NCI-H774 (cell line): ENCODE measurements around the gene PPIB.

ENCODE experiments used
- DNase-seq: peaks from one replicate; lab custom pipeline; 2025; lab: John Stamatoyannopoulos, UW

The PPIB gene

DNA sequence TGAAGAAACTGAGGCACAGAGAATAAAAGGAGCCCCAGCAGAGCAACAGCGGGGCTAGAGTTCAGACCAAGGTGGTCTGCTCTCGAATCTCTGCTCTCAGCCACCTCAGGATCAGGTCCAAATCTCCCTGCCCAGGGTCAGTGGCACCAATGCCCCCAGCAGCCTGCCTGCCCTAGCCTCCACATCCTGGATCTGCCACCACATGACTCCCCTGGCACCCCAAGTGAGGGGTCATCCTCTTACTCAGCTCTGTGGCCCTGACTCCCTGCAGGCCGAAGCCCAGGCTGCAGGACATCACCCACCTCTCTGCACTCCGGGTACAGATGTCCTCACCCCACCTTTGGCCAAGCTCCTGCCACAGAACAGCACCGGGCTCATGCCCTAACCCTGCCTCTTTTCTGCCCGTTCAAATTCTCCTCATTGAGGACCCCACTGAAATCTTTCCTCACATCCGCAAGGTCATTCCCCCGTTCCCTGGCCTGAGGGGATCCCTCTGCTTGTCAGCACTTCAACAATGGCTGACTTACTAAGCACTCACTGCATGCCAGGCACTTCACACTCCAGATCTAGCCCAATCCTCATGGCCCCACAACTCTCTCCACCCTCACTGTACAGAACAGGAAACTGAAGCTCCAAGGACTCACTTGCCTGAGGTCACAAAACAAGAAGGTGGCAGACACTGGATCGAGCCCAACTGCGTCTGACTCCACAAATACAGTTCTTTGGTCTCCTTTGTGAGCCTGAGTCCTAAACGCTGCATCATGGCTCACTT lies 4.3 kb downstream of the PPIB start:
- DNase-seq: no peak

DNA sequence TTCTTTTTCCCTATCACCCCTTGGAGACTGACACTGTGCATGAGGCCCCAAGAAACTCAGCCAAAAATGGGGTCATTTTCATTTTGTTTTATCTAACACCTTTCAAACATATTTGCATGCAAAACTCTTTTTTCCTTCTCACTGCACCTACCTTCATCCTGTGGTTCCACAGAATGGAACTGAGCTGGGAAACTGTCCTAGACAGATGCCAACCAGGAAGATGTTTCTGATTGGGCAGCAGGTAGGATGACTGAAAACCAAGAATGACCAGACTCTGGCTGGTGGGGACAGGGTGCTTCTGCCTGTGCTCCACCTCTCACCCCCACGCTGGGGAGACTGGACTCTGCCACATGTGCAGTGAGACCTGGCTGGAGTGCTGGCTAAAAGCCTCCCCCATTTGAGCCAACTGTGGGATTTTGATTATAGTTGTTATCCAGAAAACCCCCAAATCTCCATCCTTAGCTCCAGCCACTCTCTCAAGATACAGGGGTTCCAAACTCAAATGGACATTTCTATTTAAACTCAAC lies 5.2 kb downstream of the PPIB start:
- no peak for DNase-seq

DNA sequence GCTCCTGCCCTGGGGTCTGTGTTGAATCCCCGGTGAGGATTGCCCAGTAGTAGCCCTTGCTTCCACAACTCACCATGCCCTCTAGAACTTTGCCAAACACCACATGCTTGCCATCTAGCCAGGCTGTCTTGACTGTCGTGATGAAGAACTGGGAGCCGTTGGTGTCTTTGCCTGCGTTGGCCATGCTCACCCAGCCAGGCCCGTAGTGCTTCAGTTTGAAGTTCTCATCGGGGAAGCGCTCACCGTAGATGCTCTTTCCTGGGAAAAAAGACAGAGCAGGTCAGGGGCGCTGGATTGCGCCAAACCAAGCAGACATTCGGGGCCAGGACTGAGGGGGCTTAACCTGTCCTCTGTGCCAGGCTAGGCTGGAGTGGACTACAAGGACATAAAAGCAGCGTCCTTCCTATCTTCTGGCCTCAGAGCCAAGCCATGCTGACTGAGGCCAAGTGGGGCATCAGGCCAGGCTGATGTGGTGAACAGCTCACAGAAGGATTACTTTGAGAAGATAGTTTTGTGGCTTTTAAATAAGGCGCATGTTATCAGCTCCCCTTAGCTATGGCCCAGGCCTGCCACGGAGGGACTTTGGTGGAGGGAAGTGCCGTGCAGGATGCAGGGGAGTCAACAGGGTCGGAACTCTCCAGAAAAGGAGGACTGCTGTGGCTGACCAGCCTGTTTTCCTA lies 6.0 kb downstream of the PPIB start:
- no peak for DNase-seq

DNA sequence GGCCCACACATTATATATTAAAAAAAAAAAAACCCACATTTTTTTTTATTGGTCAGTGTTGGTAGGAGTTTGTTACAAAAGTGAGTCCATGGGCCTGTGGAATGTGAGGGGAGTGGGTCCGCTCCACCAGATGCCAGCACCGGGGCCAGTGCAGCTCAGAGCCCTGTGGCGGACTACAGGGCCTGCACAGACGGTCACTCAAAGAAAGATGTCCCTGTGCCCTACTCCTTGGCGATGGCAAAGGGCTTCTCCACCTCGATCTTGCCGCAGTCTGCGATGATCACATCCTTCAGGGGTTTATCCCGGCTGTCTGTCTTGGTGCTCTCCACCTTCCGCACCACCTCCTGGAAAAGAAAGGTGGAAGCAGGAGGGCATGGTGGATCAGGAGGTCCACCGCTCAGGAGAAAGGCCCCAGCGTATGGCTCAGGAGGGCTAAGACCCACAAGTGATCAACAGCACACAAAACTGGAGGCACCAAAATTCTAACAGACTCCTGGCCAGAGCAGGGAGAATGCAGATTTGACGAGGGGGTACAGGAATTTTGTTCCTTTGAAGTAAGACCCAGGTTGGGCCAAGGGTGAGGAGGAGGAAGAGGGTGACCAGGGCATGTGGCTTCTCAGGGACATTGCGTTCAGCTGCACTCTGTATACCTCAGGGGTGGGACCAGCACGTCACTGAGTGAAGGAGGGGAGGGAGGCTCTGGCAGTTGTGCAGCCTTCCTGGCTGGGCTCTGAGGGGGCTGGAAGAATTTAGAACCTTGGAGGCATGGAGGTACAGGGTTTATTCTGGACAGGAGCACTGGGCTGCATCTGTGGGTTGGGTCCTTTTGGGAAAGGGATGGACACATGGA lies 6.8 kb downstream of the PPIB start:
- no peak for DNase-seq

DNA sequence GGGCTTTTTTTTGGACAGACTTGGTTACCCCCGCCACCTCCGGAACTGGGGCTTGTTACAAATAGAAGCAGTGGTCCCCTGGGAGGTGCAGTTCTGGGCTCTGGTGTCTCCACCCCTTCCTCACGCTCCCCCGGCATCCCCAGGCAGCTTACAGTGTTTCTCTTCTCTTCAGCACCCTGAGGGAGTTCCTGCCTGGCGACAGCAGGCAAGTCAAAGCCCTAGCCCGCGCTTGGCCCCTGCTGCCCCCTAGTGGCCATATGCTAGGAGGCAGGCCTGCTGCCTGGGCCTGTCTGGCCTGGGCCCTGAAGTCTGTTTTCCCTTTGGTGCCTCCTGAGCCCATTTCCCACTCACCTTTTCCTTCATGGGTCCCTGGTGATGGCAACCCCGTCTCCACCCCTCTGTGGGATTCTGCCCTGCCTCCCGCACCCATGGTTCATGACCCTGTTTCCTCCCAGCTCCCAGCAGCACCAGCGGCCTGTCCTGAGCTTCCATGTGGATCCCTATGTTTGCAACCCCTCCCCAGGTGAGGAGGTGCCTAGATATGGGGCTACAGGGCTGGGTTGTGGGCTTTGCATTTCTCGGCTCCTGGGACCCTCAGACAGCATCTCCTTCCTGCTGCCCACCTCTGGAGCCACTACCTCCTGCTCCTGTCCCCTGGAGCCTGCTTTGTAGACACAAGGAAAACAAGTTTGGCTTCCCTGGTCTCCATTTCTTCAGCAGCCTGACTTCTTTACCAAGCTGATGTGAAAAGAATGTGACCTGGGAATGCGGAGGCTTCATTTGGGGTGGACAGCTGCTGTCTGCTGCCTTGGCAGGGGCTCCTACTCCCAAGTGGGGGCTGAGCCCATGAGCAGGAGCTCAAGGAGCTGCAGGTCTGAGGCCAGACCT lies 9.1 kb downstream of the PPIB start:
- DNase-seq: peak; percentile 80

DNA sequence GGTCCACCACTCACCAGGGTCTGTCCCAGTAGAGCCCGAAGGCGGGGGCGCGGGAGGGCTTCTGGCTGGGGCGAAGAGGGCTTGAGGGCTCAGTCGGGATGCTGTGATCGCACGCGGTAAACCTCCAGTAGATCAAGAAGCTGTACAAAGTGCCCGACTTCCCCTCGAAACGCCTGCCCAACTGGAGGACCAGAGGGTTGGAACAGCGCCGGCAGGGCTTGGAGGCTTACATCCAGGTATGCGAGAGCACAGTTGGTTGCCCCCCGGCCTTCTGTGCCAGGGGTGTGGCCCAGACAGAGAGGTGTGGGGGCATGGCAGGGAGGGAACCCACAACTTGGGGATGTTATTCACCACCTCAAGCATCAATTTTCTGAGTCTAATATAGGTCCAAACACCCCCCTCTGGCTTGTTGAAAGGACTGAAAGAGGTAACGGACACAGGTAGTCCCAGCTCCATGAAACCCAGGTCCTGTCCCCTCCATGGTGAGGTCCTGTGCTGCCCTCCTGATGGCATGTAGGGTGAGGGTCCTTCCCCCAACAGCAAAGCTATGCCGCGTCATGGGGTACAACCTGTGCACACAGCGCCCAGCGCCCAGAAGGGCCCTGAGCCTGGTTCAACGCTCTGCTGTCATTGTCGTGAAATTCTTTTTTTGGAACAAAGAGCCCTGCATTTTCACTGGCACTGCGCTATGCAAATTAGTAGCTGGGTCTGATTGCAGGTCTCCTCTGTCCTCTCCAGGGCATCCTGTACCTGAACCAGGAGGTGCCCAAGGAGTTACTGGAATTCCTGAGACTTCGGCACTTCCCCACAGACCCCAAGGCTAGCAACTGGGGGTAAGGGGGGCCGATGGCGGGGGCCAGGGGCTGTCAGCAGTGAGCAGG lies 10.1 kb downstream of the PPIB start:
- DNase-seq: no peak

DNA sequence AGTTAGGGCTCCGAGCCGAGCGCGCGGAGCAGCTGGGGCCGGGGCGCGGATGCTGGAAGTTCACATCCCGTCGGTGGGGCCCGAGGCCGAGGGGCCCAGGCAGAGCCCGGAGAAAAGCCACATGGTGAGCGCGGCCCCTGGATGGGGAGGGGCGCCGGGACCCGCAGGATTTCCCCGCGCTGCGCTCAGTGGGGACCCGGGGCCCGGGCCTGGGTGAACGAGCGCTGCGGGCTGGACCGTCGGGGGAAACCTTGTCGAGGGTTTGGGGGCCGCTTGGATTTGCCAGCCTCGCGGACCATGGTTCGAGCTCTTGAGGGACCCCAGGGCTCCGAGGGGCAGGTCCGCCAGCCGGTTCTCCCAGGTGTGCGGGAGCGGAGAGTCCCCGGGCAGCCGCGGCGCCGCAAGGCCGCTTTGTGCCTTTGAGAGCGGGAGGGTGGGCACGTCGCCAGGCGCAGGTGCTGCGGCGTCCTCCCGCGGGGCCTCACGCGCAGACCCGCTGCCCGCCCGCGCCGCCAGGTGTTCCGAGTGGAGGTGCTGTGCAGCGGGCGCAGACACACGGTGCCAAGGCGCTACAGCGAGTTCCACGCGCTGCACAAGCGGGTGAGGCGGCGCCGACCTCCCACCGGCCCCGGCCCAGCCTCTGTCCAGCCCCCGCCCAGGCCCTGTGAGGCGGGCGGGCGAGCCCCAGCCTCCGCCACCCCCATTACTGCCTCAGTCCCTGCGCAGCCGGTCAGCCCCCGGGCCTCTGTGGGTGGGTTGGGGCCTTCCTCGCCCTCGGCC lies 10.9 kb downstream of the PPIB start, which contains the start of gene SNX22:
TSS of gene SNX22 (plus strand) at position 5 of the 780 bp plus-strand sequence. CDS start at position 50, 45 bp downstream.
- no peak for DNase-seq

DNA sequence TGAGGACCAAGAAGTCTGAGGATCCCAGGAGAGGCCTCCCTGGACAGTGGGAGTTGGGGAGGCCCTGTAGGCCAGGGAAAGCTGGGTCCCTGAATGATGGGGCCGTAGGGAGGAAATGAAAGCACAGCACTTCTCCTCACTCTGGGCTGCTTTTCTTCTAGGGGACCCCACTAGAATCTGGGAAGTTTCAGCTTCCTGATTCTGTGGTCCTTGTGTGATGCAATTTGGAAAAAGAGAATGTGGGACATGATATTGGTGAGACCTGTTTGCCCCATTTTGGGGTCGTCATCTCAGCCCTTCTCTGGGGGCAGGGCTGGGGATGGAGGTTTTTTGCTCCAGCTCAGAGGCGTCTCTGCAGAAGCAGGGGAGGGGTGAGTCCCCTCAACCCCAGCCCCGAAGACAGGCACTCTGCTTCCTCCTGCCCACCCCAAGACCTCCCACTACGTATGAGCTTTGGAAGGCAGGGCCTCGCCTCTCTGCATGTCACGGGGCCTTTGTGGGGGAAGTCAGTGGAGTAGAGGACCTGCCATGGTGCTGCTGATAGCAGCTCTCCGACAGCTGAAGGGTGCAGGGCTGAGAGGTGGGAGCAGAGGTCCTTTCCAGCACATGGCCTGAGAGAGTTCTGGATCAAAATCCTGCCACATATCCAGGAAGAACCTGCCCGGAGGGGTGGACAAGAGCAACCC lies 12.8 kb downstream of the PPIB start:
- no peak for DNase-seq

DNA sequence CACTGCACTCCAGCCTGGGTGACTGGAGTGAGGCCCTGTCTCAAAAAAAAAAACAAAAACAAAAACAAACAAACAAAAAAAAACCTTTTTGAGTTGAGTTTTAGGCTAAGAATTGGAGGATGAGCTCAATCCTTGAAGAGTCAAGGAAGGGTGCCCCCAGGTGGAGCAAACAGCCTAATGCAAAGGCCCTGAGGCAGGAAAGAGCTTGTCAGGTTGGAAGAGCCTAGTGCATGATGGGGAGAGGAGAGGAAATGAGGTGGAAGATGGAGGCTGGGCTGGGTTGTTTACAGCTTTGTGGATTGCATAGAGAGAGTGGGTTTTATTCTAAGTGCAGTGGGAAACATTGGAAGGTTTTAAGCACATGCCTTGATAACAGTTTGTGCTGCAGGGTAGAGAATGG lies 13.4 kb downstream of the PPIB start:
- DNase-seq: no peak

DNA sequence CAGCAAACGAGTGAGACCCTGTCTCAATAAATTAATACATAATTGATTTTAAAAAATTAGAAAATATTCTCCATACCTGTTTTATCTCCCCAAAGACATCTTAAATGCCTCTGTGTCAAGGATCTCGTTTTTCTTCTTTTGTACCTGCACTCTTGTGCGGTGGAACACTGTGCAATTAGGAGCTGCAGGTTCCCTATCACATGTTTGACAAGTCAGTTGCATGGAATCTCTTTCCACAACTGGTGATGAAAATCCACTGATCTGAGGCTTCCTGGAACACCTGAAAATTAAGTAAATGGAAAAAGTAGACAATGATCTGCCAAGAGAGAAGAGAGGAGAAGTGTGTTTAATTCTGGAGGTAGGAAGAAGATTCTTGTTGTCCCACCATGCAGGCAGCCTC lies 14.2 kb downstream of the PPIB start:
- DNase-seq: no peak

DNA sequence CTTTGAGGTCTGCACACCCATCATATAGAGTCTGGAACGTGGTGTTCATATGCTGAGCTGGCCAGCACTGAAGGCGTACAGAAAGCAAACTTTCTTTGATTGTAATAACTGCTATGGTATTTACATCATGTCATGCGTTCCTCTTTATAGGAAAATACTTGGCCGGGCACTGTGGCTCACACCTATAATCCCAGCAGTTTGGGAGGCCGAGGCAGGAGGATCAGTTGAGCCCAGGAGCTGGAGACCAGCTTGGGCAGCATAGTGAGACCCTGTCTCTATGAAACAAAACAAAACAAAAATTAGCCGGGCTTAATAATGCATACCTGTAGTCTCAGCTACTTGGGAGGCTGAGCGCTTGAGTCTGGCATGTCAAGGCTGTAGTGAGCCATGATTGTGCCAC lies 14.7 kb downstream of the PPIB start:
- no peak for DNase-seq

DNA sequence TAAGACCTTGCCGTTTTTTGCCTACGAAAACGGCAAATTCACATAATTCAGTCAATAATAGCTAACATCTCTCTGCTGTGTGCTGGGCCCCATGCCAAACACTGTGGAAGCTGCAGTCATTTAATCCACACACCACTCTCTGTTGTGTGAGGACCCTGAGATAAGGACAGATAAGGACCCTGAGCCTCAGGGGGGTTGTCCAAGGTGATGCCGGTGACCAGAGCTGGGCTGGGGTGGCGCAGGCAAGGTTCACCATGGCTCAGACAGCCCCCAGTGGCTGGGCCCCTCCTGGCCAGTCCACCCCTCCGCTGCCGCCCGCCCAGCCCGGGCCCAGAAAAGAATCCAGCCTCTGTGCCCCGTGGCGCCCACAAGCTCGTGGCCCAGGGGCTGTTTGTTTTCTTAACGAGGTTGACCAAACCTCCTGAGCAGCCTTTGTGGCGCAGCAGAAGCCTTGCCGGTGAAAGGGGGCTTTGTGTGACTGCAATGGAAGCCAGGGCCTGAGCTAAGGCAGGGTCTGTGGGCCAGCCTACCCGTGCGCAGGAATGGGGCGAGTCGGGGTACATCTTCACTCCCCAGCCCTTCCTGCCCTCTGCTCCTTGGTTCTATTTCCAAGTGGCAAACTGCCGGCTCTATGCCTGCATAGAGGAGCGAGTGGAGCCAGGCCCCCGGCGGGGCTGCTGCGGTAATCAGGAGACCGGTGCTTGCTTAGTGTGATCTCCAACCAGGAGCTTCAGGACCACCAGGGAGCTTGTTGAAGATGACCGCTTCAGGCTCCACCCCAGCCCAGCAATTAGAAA lies 15.7 kb downstream of the PPIB start:
- DNase-seq: no peak

DNA sequence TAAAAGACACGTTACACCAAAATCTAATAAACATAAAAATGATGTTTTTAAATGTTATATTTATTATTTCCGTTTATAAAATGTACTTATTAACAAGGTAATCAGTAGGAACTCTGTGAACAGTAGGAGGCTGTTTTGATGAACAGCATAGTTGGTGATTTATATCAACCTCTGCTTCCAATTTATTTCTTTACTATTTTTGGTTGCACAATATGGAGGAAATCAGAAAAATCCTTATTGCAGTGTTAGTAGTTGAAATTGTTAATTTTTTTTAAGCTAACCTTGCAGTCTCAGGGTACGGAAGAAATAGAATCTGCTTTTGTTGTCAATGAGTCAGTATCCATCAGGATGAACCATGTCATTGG lies 16.3 kb downstream of the PPIB start:
- DNase-seq: no peak

DNA sequence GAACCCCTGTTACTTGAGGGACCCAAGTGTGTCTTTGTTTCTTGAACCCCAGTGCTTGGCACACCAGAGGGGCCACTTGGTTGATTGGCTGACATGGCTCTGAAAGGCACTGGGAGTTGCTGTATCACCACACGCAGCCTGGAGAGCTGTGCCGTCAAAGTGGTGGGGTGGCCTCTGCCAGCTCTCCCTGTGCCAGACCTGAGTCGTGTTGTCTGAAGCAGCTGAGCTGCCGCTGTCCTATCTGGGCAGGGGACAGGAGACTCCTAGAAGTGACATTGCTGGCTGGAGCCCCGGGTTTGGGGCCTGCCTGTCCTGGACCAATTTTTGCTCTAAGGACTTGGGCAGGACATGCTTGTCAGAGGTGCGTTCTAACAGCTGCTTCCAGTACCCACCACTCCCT lies 16.8 kb downstream of the PPIB start:
- DNase-seq: no peak

DNA sequence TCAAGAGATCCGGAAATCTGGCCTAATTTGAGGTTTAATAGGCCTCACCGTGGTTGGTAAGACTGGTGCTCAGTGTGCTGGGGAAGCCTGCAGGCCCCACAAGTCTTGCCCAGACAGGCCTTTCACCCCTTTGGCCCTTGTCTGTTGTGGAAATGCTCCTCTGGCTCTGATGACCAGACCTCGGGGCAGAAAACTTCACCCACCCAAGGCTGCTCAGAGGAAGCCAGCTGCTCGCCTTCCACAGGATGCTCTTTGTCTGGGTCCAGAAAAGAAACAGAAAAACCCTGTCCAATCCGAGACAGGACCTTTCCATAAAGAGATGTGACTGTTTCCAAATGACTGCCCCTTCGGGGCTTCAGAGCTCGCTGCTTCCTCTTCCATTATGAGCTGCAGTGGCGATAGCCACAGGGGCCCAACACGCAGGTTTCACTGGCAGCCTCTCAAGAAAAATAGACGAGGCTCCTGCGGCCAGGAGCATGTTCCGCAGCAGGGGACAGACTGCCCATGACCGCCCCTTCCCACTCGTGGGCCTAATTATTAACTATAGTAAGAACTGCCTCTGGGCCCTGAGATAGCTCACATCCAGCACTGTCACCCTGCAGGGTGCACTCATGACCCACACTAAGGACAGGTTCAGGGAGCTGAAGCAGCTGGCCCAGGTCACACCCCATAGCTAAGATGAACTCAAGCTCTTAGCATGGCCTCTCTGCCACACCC lies 18.1 kb downstream of the PPIB start:
- no peak for DNase-seq

DNA sequence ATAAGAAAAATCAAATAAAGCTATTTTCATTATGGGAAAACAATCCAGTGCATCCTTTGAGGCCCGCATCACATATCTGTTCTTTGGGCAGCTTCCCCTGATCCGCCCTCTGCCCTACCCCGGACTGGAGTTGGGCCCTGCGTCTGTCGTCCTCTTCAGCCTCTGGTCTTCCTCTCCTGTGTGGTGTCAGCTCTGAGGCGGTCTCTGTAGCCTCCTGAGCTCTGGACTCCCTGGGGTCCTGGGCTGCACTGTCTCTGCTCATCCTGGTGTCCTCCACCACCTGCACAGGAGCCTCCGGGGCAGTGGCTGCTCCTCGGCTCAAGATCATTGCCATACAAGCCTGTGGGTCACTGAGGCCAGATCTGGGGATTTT lies 18.6 kb downstream of the PPIB start:
- DNase-seq: no peak

DNA sequence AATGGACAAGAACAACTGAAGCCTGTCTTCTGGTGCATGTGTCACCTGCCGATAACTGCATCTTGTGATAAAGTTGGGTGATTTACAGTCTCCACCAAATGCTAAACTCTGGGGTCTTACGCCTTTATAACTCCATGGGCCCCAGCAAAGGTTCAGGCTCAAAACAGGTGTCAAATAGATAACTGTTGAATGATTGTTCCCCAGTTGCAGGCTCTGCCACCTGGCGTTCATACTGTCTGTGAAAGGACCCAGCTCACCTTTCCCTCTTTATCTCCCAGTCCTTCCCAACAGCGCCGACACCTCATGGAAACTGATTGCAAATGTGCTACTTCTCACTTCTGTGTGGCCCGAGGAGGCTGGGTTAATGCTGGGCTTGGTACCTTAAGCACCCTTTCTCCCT lies 19.5 kb downstream of the PPIB start:
- DNase-seq: no peak
